ENCODE measurements around the gene E2F3.

Gene E2F3

DNA sequence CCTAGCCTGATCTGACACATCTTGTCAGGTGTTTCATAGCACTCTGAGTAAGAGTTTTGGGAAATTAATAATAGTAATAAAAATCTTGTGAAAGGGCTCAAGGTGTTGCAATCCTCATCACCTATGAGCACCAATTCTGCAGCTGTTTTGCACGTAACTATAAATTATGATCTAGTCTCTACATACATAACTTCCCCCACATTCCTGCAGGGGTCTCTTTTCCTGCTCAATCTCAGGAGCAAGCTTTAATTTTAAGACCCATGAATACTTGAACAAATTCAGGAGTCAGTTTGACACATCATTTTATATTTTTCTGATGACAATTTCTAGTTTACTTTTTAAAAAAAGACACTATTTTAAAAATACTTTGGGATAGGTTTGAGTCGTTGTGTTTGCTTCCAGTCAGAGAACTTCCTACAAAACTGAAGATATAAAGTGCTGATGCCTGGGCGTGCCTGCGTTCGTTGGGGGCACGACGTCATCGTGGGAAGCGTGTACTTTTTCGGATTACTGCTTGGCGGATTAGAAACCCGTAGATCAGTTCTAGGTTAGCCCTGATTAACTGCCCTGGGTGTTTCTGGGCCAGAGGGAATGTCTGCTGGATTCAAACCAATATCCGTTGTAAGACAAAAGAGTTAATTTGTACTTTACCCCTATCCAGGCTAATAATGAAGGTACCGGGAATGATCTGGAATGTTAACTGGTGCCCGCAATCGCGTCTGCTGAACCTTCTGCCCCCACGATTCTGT, 1.0 kb upstream of the E2F3 start:
- intact Hi-C loops (cut with DNase I) = no loop called here
- DNase-seq = peak in 41 of 42 donors; percentile 9 to 73 (median 42)

- peak in 2 of 42 donors; percentile 4 to 26 for DNase-seq
- intact Hi-C loops (cut with DNase I) = no loop called here
These were observed 338 bp downstream of the E2F3 start for GRCh38 chr6:20402092-20402341.

- intact Hi-C loops (cut with DNase I) = no loop called here
- DNase-seq = peak in 39 of 42 donors; percentile 16 to 74 (median 46)
These were observed 827 bp downstream of the E2F3 start for GRCh38 chr6:20402342-20403069.

GRCh38 chr6:20403070-20403765, 1.5 kb downstream of the E2F3 start:
- intact Hi-C loops (cut with DNase I) = no loop called here
- DNase-seq = peak in 41 of 42 donors; percentile 34 to 92 (median 82)

GRCh38 chr6:20403766-20404640, 2.3 kb downstream of the E2F3 start:
- intact Hi-C loops (cut with DNase I) = no loop called here
- peak in 34 of 42 donors; percentile 11 to 68 (median 38) for DNase-seq

DNA sequence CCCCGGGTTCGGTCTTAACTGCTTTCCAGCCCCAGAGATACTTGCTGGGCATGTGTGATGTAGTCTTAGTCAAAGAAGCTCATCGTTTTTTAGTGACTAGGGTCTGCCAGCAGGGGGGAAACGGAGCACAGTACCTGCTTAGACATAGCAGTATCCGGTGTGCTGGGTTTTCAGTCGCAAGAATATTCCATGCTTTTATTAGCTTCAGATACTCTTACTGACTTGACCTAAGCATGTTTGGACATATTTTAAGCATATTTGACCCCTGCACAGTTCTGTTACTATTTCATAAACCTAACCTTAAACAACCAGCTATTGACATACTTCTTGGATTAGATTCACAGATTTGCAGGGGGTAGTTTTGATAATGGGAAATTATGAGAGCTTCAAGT, 3.0 kb downstream of the E2F3 start:
- DNase-seq = peak in 30 of 42 donors; percentile 13 to 72 (median 38)
- intact Hi-C loops (cut with DNase I) = no loop called here

DNA sequence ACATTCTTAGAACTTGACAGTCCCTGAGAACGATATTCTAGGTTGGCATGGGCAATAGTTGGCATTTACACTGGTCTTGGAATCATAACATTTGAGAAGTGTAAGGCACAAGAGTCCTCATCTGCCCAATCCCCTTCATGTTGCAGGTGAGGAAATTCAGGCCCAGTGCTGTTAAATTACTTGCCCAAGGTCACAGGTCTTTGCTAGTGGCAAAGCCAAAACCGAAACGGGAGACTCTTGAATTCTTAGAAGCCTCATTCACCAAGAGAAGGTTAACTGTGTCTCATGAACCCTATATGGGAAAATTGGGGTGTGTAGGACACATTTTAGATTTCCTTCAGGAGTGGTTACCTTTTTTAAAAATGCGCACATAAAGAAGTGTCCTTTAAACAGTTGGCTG, 7.2 kb downstream of the E2F3 start:
- intact Hi-C loops (cut with DNase I) = no loop called here
- DNase-seq = no peak

DNA sequence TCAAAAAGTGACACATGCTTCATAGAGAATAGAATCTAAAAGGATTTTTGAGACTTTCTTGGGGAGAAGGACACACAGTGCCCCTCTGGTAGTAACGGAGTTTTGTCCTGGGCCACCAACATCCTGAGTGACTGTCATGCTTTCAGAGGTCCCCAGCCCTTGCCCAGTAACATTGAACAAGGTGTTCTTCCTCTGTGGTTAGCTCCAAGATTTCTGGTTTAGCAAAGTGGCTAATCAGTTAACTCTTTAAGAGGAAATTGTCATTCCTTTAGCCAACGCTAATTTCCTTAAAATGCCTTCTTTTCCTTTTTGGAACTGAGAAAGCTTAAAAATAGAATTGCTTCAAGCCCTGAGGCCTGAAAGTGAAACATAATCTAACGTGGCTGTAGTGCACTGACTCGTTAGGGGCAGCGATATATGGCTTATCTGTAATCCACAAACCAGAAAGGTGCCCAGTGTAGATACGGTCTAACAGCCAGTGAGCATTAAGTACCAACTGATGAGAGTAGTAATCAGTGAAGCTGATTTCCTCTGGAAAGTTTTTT, 7.8 kb downstream of the E2F3 start:
- intact Hi-C loops (cut with DNase I) = no loop called here
- no peak for DNase-seq

DNA sequence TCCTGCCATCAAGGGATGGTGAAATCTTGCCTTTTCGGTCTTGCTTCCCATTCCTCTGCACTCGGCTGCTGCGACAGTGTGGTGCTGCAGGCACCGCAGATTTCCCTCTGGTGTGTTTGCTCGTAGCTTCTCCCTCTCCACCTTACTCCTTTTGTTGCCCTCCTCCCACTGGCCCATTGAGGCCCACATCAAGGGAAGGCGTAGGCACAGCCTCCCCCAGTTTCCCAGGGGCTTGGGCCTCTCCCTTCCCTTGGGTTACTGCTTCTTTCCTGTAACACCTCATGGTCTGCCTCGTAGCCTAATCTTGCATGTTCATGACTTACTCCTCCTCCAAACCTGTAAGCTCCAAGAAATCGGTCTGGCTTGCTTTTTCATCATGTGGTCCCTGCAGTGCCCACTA, 9.9 kb downstream of the E2F3 start:
- no peak for DNase-seq
- intact Hi-C loops (cut with DNase I) = loop anchor here (10.0 kb wide), 1 partner anchor 103 kb away; no protein-coding TSS in a partner anchor

GRCh38 chr6:20411953-20412681, 10.4 kb downstream of the E2F3 start:
- no peak for DNase-seq
- intact Hi-C loops (cut with DNase I) = loop anchor here (10.0 kb wide), 1 partner anchor 103 kb away; no protein-coding TSS in a partner anchor

DNA sequence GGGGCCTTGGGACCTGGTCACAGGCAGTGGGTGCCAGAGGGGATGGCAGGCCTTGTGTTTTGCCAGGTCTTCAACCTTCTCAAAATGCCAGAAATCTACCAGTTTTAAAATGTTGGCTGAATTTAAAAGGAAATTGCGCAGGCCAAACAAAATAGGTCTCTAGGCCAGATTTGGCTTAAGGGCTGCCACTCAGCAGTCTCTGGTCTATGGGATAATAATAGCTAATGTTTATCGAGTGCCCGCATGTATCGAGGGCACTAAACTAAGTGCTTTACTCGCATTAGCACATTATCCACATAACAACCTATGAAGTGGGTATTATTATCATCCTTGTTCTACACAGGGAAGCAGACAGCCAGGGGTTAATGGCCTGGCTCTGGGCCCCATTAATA, 11.0 kb downstream of the E2F3 start:
- intact Hi-C loops (cut with DNase I) = loop anchor here (10.0 kb wide), 1 partner anchor 102 kb away; no protein-coding TSS in a partner anchor
- DNase-seq = no peak

DNA sequence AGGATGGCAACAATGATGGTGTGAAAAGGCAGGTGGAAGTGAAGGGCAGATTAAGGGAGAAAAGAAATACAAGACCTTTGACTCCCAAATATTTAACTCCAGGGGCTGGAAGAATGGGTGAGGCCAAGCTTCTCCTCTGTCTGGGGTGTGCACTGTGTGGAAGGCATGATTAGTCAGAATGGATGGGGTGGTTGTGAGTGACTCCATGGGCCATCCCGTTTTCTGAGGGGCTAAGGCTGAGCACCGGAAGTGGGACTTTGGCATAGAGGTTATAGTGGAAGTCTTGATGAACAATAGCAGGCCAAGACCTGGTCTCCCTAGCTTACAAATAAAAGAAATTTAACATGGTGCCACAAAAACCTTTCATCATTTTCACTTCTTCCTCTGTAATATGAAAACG, 12.1 kb downstream of the E2F3 start:
- intact Hi-C loops (cut with DNase I) = loop anchor here (10.0 kb wide), 1 partner anchor 101 kb away; no protein-coding TSS in a partner anchor
- DNase-seq = no peak

GRCh38 chr6:20414711-20415110, 13.0 kb downstream of the E2F3 start:
- no peak for DNase-seq

DNA sequence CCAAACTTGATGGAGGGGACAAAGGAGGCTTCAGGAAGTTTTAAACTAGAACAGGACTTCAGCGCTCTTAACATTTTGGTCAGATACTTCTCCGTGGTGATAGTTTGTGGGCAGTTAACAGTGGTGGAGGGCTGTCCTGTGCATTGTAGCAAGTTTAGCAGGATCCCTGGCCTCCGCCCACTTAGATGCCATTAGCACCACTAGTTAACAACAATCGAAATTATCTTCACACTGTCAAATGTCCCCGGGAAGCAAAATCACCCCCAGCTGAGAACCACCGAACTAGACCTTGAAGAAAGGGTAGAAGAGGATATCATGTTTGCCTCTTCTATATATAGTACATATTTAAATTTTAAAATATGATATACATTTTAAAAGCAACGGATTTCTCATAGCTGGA, 13.6 kb downstream of the E2F3 start:
- intact Hi-C loops (cut with DNase I) = loop anchor here (10.0 kb wide), 1 partner anchor 99 kb away; no protein-coding TSS in a partner anchor
- DNase-seq = no peak

More at GRCh38 chr6:20414711-20415110, 13.0 kb downstream of the E2F3 start:
- intact Hi-C loops (cut with DNase I) = loop anchor here (10.0 kb wide), 1 partner anchor 100 kb away; no protein-coding TSS in a partner anchor

DNA sequence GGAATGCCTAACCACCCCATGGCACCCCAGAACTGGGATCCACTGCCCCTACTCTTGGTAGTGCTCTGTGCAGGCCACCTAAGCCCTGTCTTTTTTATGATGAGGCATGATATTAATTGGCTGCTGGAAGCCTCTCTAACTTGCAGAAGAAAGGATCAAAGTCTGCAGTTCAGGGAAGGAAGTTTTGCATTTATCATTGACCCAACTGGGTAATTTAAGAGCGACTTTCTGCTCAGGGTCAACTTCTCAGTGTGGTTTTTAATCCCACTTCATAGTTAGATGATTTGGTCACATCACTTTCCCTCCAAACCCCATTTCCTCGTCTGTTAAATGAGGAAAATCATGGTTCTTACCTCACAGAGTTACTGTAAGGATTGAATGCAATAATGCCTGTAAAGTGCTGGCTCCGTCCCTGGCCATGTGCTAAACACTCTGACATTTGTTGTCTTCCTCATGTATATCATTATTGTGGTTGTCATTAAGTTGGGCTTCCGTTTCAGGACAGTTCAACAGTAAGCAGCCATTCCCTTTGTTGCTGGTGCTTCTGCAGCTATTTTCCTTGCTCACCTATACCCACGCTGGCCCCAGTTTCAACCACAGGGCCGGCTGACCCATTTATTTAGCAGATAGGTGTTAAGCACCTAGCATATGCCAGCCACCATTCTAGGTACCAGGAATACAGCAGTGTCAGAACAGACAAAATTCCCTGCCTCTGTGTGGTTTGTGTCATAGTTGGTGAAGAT, 14.2 kb downstream of the E2F3 start:
- DNase-seq = no peak
- intact Hi-C loops (cut with DNase I) = loop anchor here (10.0 kb wide), 1 partner anchor 99 kb away; no protein-coding TSS in a partner anchor

GRCh38 chr6:20416567-20417345, 15.1 kb downstream of the E2F3 start:
- no peak for DNase-seq
- intact Hi-C loops (cut with DNase I) = loop anchor here (10.0 kb wide), 1 partner anchor 98 kb away; no protein-coding TSS in a partner anchor
